ENCODE results near the gene ADAMTSL1.

ADAMTSL1 gene

DNA sequence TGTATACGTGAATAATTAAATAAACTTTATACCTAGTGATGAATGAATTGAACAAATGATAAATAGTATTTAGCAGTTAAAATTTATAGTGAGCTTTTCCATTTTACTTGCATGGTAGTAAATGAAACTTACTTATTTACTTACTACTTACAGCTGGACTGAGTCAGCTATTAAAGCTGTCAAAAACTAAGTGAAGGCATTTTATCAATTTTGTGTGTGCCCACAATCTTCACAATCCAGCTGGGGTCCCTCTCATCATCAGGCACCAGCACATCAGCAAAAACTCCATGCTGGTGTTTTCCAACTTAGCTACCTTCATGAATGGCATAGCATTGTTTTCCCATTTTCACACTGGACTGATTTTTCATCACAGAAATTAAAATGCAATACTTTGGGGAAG, 478.0 kb downstream of the ADAMTSL1 start (continued):
- no peak for TF ChIP-seq ZFP3 (tag by site-specific recombination; IDR thresholded peaks at IDR 0.05; ENCODE audit: low read depth)
- TF ChIP-seq ZNF292 (tag by site-specific recombination; IDR thresholded peaks at IDR 0.05; ENCODE audit: borderline replicate concordance, low read depth): no peak
- TF ChIP-seq ZNF776 (tag by site-specific recombination; IDR thresholded peaks at IDR 0.05; ENCODE audit: borderline replicate concordance): no peak
- no peak for TF ChIP-seq CTCF (tag by site-specific recombination; IDR thresholded peaks at IDR 0.05)
- TF ChIP-seq, protein P1, sequence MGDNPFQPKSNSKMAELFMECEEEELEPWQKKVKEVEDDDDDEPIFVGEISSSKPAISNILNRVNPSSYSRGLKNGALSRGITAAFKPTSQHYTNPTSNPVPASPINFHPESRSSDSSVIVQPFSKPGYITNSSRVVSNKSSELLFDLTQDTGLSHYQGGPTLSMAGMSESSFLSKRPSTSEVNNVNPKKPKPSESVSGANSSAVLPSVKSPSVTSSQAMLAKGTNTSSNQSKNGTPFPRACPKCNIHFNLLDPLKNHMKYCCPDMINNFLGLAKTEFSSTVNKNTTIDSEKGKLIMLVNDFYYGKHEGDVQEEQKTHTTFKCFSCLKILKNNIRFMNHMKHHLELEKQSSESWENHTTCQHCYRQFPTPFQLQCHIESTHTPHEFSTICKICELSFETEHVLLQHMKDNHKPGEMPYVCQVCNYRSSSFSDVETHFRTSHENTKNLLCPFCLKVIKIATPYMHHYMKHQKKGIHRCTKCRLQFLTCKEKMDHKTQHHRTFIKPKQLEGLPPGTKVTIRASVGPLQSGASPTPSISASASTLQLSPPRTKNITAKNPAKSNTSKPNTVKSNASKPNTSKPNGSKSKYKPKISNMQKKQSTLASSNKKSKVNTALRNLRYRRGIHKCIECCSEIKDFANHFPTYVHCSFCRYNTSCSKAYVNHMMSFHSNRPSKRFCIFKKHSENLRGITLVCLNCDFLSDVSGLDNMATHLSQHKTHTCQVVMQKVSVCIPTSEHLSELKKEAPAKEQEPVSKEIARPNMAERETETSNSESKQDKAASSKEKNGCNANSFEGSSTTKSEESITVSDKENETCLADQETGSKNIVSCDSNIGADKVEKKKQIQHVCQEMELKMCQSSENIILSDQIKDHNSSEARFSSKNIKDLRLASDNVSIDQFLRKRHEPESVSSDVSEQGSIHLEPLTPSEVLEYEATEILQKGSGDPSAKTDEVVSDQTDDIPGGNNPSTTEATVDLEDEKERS (tag by site-specific recombination; IDR thresholded peaks at IDR 0.05): no peak
- TF ChIP-seq ZNF366 (tag by site-specific recombination; conservative IDR thresholded peaks at IDR 0.05): no peak
- TF ChIP-seq ZNF548 (tag by site-specific recombination; IDR thresholded peaks at IDR 0.05): no peak

DNA sequence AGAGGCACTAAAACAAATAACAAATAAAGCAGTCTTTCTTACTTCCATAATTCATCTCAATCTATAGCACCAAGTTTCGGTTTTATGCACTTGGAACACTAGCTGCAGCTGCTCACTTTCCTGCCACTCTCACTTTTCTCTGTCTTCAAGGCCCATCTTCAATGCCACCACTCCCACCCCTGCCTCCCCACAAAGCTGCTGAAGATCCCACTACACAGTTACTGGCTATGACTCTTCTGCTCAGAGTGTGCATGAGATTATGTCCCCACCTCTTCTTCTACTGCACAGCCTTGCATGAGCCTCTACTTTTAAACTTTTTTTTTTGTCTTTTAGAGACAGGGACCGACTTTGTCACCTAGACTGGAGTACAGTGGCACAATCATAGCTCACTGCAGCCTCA, 481.7 kb downstream of the ADAMTSL1 start:
- H3K4me3 ChIP-seq (ENCODE audit: low read depth, low read length): no peak overlapping the region
- POLR2A ChIA-PET: interaction anchor here (0.7 kb wide), 1 partner anchor 1344 kb away, joined by 3 read pairs; no protein-coding TSS in a partner anchor
- TF ChIP-seq ZNF335 (tag by site-specific recombination; conservative IDR thresholded peaks at IDR 0.05) (no peak), FEZF1 (tag by site-specific recombination; IDR thresholded peaks at IDR 0.05) (0 out of 2 replicates have a peak, but pooled peaks have one; percentile 26), ZNF391 (tag by site-specific recombination; IDR thresholded peaks at IDR 0.05; ENCODE audit: borderline replicate concordance, low read depth) (no peak), ZNF140 (tag by site-specific recombination; IDR thresholded peaks at IDR 0.05) (no peak)
- H3K4me1 ChIP-seq (ENCODE audit: control insufficient read depth, insufficient read depth, low read length): no peaks in the 10 kb centered on the region
- CTCF ChIA-PET: interaction anchor here (0.7 kb wide), 2 partner anchors 16 to 55 kb away, joined by 3 read pairs; no protein-coding TSS in a partner anchor
- H3K27ac ChIP-seq (ENCODE audit: extremely low read depth, low read depth, low read length): no peak overlapping the region
- no peaks in the 10 kb centered on the region for H3K36me3 ChIP-seq (ENCODE audit: control insufficient read depth in 2 of 2, insufficient read depth in 1 of 2, low read length in 2 of 2)
- H3K9me3 ChIP-seq (ENCODE audit: control insufficient read depth, insufficient read depth, low read depth, low read length): no peaks in the 10 kb centered on the region
